ENCODE data around the gene RAD9A.

RAD9A gene

GRCh38 chr11:67400942-67401494, 9.2 kb downstream of the RAD9A start:
- no peak for TF ChIP-seq TCF4 (CRISPR knock-in tag; IDR thresholded peaks at IDR 0.05; ENCODE audit: borderline replicate concordance)
- no peak for TF ChIP-seq TSHZ2 (CRISPR knock-in tag; IDR thresholded peaks at IDR 0.05)
- no peak for TF ChIP-seq ZNF70 (CRISPR knock-in tag; IDR thresholded peaks at IDR 0.05)
- TF ChIP-seq BACH2 (CRISPR knock-in tag; IDR thresholded peaks at IDR 0.05; ENCODE audit: borderline replicate concordance), result no peak
- TF ChIP-seq ZNF565 (CRISPR knock-in tag; conservative IDR thresholded peaks at IDR 0.05; ENCODE audit: low read depth), result no peak
- no peak for TF ChIP-seq PPARA (CRISPR knock-in tag; IDR thresholded peaks at IDR 0.05; ENCODE audit: borderline replicate concordance)
- TF ChIP-seq CSDC2 (CRISPR knock-in tag; IDR thresholded peaks at IDR 0.05), result no peak
- TF ChIP-seq ZFP30 (CRISPR knock-in tag; IDR thresholded peaks at IDR 0.05), result no peak
- TF ChIP-seq POU6F1 (CRISPR knock-in tag; IDR thresholded peaks at IDR 0.05; ENCODE audit: borderline replicate concordance, low read depth), result no peak
- no peak for TF ChIP-seq ZFP3 (CRISPR knock-in tag; IDR thresholded peaks at IDR 0.05)
- TF ChIP-seq ZNF8 (CRISPR knock-in tag; IDR thresholded peaks at IDR 0.05), result no peak
- TF ChIP-seq ISL1 (CRISPR knock-in tag; IDR thresholded peaks at IDR 0.05), result no peak
- no peak for TF ChIP-seq OSR1 (CRISPR knock-in tag; IDR thresholded peaks at IDR 0.05)
- TF ChIP-seq RARB (CRISPR knock-in tag; IDR thresholded peaks at IDR 0.05), result no peak
- no peak for TF ChIP-seq PATZ1 (CRISPR knock-in tag; IDR thresholded peaks at IDR 0.05; ENCODE audit: borderline replicate concordance)
- no peak for TF ChIP-seq GLIS3 (CRISPR knock-in tag; IDR thresholded peaks at IDR 0.05)
- no peak for TF ChIP-seq TOX (CRISPR knock-in tag; IDR thresholded peaks at IDR 0.05; ENCODE audit: borderline replicate concordance)
- no peak for TF ChIP-seq ESRRG (CRISPR knock-in tag; IDR thresholded peaks at IDR 0.05)
- no peak for TF ChIP-seq CREB5 (CRISPR knock-in tag; IDR thresholded peaks at IDR 0.05; ENCODE audit: low read depth)
- ATAC-seq, result peak; percentile 3

- no peak for TF ChIP-seq ZC3H10 (CRISPR knock-in tag; IDR thresholded peaks at IDR 0.05)
- no peak for TF ChIP-seq ESRRG (CRISPR knock-in tag; IDR thresholded peaks at IDR 0.05)
- TF ChIP-seq TOX (CRISPR knock-in tag; IDR thresholded peaks at IDR 0.05; ENCODE audit: borderline replicate concordance), result no peak
- TF ChIP-seq ISL1 (CRISPR knock-in tag; IDR thresholded peaks at IDR 0.05), result no peak
- no peak for TF ChIP-seq POU6F1 (CRISPR knock-in tag; IDR thresholded peaks at IDR 0.05; ENCODE audit: borderline replicate concordance, low read depth)
- TF ChIP-seq BACH2 (CRISPR knock-in tag; IDR thresholded peaks at IDR 0.05; ENCODE audit: borderline replicate concordance), result no peak
- TF ChIP-seq ZNF565 (CRISPR knock-in tag; conservative IDR thresholded peaks at IDR 0.05; ENCODE audit: low read depth), result no peak
- no peak for TF ChIP-seq ZFP3 (CRISPR knock-in tag; IDR thresholded peaks at IDR 0.05)
- no peak for TF ChIP-seq PPARA (CRISPR knock-in tag; IDR thresholded peaks at IDR 0.05; ENCODE audit: borderline replicate concordance)
- no peak for TF ChIP-seq SNAI2 (CRISPR knock-in tag; IDR thresholded peaks at IDR 0.05)
- no peak for TF ChIP-seq CSDC2 (CRISPR knock-in tag; IDR thresholded peaks at IDR 0.05)
- TF ChIP-seq GLIS3 (CRISPR knock-in tag; IDR thresholded peaks at IDR 0.05), result no peak
- no peak for TF ChIP-seq OSR1 (CRISPR knock-in tag; IDR thresholded peaks at IDR 0.05)
- no peak for TF ChIP-seq ZNF70 (CRISPR knock-in tag; IDR thresholded peaks at IDR 0.05)
- no peak for TF ChIP-seq CSRNP3 (CRISPR knock-in tag; IDR thresholded peaks at IDR 0.05)
- TF ChIP-seq RARB (CRISPR knock-in tag; IDR thresholded peaks at IDR 0.05), result no peak
- no peak for TF ChIP-seq TSHZ2 (CRISPR knock-in tag; IDR thresholded peaks at IDR 0.05)
- no peak for TF ChIP-seq ZFP30 (CRISPR knock-in tag; IDR thresholded peaks at IDR 0.05)
- no peak for TF ChIP-seq TCF4 (CRISPR knock-in tag; IDR thresholded peaks at IDR 0.05; ENCODE audit: borderline replicate concordance)
- ATAC-seq, result peak; percentile 81
These were observed 9.9 kb downstream of the RAD9A start, which contains the start of gene PPP1CA for GRCh38 chr11:67401495-67402191. Gene PPP1CA, minus strand, starts transcription at chr11:67401858. Its CDS starts 76 bp downstream, at chr11:67401782.
